K562 (cell line): ENCODE results near the gene BAMBI. TPM values are rescaled to one million over a fixed set of nuclear protein-coding genes. Genes with fewer than 3 reads are reported as not detected.

Source experiments
- ATAC-seq: fragments of 200-7000 bp; cut with Tn5 transposase; 3 replicates; pipeline ENCODE4 v1.9.1; 2020; ENCODE audit warnings: moderate library complexity
- BruUV-seq: library from RNA; stranded (reverse); fragments of 400-500 nt; replicated peaks from 2 replicates; lab custom pipeline; 2021; lab: Mats Ljungman, UMichigan
- CTCF ChIA-PET: fragments of 300-600 bp; formaldehyde crosslinking; extraction: SDS; loops from one replicate; lab custom pipeline; 2021; ENCODE audit warnings: low intra/inter-chr PET ratio; lab: Yijun Ruan, JAX
- POLR2A ChIA-PET: fragments of 300-600, 350-650 bp; sonication (Branson Sonifier 250); formaldehyde crosslinking; extraction: SDS; loops from one replicate; lab custom pipeline; 2021; ENCODE audit warnings: antibody characterized with exemption, inconsistent platforms; lab: Yijun Ruan, JAX
- DNase-seq, 4 experiments: peaks; one replicate each; pipeline versions ENCODE4 v3.0.0 to v3.0.0-alpha.2; 2011 to 2018; ENCODE audit warnings: low spot score in 3 of 4, mixed read lengths in 3 of 4; ENCODE audit errors: extremely low read depth in 1 of 4
- FAIRE-seq: peaks from 2 replicates; lab custom pipeline; 2011; peaks lifted over from hg19 to GRCh38; lab: Jason Lieb, UNC
- H2AFZ ChIP-seq: 2 replicates; pipeline ENCODE4 v1.6.0; 2011; ENCODE audit warnings: low read depth, low read length, control low read depth, inconsistent platforms
- H3K27ac ChIP-seq: fragments of 200-600 bp; 3 replicates; pipeline ENCODE4 v1.8.0; 2011; ENCODE audit warnings: low read depth, mild to moderate bottlenecking, control low read depth, inconsistent platforms, low read length, moderate library complexity, mixed read lengths; ENCODE audit errors: extremely low read depth
- H3K27me3 ChIP-seq, 2 experiments: fragments of 300-600 bp in 1 of 2; 2 replicates in 1 of 2; 3 replicates in 1 of 2; pipeline versions ENCODE4 v1.6.0 to v1.8.0; 2011; ENCODE audit warnings: inconsistent platforms in 2 of 2, low read length in 2 of 2, mild to moderate bottlenecking in 1 of 2, mixed read lengths in 1 of 2, moderate library complexity in 1 of 2; ENCODE audit not compliant: control insufficient read depth in 2 of 2, insufficient read depth in 2 of 2
- H3K36me3 ChIP-seq: fragments of 300-600 bp; 3 replicates; pipeline ENCODE4 v1.8.0; 2011; ENCODE audit warnings: mild to moderate bottlenecking, low read length, inconsistent platforms; ENCODE audit not compliant: control insufficient read depth, insufficient read depth
- H3K4me1 ChIP-seq, 2 experiments: fragments of 200-600 bp in 1 of 2; replicated peaks in 1 of 2; 2 replicates in 1 of 2; 3 replicates in 1 of 2; pipeline versions ENCODE4 v1.5.1 to v1.8.0; 2011; ENCODE audit warnings: inconsistent platforms in 2 of 2, low read length in 2 of 2, mild to moderate bottlenecking in 1 of 2, mixed read lengths in 1 of 2, moderate library complexity in 1 of 2; ENCODE audit not compliant: control insufficient read depth in 2 of 2, insufficient read depth in 2 of 2
- H3K4me2 ChIP-seq: 2 replicates; pipeline ENCODE4 v1.6.1; 2011; ENCODE audit warnings: low read length, control low read depth, inconsistent platforms, mixed read lengths; ENCODE audit not compliant: insufficient read depth
- H3K4me3 ChIP-seq: fragments of 200-600 bp; sonication (generic), shearing (Covaris generic); 2 replicates; pipeline ENCODE4 v1.5.1; 2016; ENCODE audit warnings: control low read depth, inconsistent platforms
- H3K79me2 ChIP-seq: fragments of 200-600 bp; 3 replicates; pipeline ENCODE4 v1.8.0; 2011; ENCODE audit warnings: low read length, inconsistent platforms; ENCODE audit not compliant: control insufficient read depth, insufficient read depth
- H3K9ac ChIP-seq, 2 experiments: 2 replicates each; pipeline versions ENCODE4 v1.6.0 to v1.6.1; 2011; ENCODE audit warnings: low read depth in 2 of 2, low read length in 2 of 2, control low read depth in 1 of 2, inconsistent platforms in 1 of 2, mild to moderate bottlenecking in 1 of 2, mixed read lengths in 1 of 2; ENCODE audit not compliant: insufficient read depth in 1 of 2
- H3K9me1 ChIP-seq: one replicate; pipeline ENCODE4 v1.6.0; 2011; ENCODE audit warnings: inconsistent platforms, mild to moderate bottlenecking, low read length, moderate library complexity; ENCODE audit not compliant: control insufficient read depth, insufficient read depth
- H3K9me3 ChIP-seq: replicated peaks from 2 replicates; pipeline ENCODE4 v1.5.1; 2011; ENCODE audit warnings: low read depth, low read length, inconsistent platforms; ENCODE audit not compliant: control insufficient read depth, insufficient read depth
- H4K20me1 ChIP-seq: replicated peaks from 2 replicates; pipeline ENCODE4 v1.6.1; 2011; ENCODE audit warnings: low read length, inconsistent platforms, mixed read lengths; ENCODE audit not compliant: control insufficient read depth, insufficient read depth
- BCOR ChIP-seq: fragments of 450-650 bp; IDR thresholded peaks from 2 replicates; pipeline ENCODE4 v1.6.1; 2016
- HDAC1 ChIP-seq, 2 experiments: fragments of 450-650 bp; IDR thresholded peaks; 2 replicates each; pipeline ENCODE4 v1.6.1; 2016 to 2017; ENCODE audit warnings: inconsistent platforms in 1 of 2, mild to moderate bottlenecking in 1 of 2, moderate library complexity in 1 of 2
- LEF1 ChIP-seq: fragments of 450-650 bp; IDR thresholded peaks from 2 replicates; pipeline ENCODE4 v1.6.1; 2016; ENCODE audit warnings: mild to moderate bottlenecking
- NCOA4 ChIP-seq: fragments of 450-650 bp; IDR thresholded peaks from 2 replicates; pipeline ENCODE4 v1.6.1; 2018; ENCODE audit warnings: mild to moderate bottlenecking; ENCODE audit not compliant: partially characterized antibody
- NONO ChIP-seq, 2 experiments: fragments of 200-400 bp in 1 of 2; fragments of 450-650 bp in 1 of 2; formaldehyde crosslinking in 1 of 2; IDR thresholded peaks; 2 replicates each; pipeline ENCODE4 v1.6.1; 2017; ENCODE audit warnings: low read depth in 2 of 2, mild to moderate bottlenecking in 2 of 2, moderate library complexity in 2 of 2, low read length in 1 of 2
- ZBED1 ChIP-seq: IDR thresholded peaks from 2 replicates; pipeline ENCODE4 v1.6.1; 2014
- ZNF263 ChIP-seq: sonication (generic); formaldehyde crosslinking; IDR thresholded peaks from 2 replicates; pipeline ENCODE4 v1.8.0; 2022; ENCODE audit warnings: mild to moderate bottlenecking, missing genetic modification reagents, borderline replicate concordance
- WGBS: fragments of 100-300 bp; shearing (Covaris generic); methylation state at CpG from one replicate; pipeline ENCODE4 v1.1.6; 2016; ENCODE audit warnings: low coverage, mixed read lengths; ENCODE audit not compliant: insufficient coverage; ENCODE audit errors: missing lambda C conversion rate; 5-methylcytosine and 5-hydroxymethylcytosine counted together
- in situ Hi-C: fragments of 300-500 bp; cut with MboI; formaldehyde crosslinking; loops from 4 replicates; pipeline ENCODE4 v1.15.0; 2018; ENCODE audit warnings: inconsistent platforms, mixed read lengths
- intact Hi-C: fragments of 100-400 bp; cut with micrococcal nuclease; formaldehyde crosslinking; loops from 2 replicates; pipeline ENCODE4 v1.14.2; 2022
- polyA plus RNA-seq, 8 experiments: library from polyadenylated mRNA; depleted of rRNA in 4 of 8; stranded (reverse) in 5 of 8; unstranded in 3 of 8; fragments of >200 nt; fragmentation: Nextera tagmentation in 2 of 8; fragmentation: Illumina TruSeq in 1 of 8; extraction: Ambion mirVana in 2 of 8; extraction: Trizol in 1 of 8; gene quantifications; 2 replicates each; pipeline versions ENCODE4 v1.2.1 to v1.2.3, GENCODE V29; 2011 to 2014; ENCODE audit warnings: inconsistent platforms in 1 of 8, missing spikeins in 1 of 8
- total RNA-seq, 7 experiments: library from RNA; depleted of rRNA in 6 of 7; stranded (reverse); fragments of >200 nt in 6 of 7; fragmentation: Illumina TruSeq in 2 of 7; extraction: Trizol in 2 of 7; gene quantifications; 2 replicates each; pipeline versions ENCODE4 v1.2.1 to v1.2.3, GENCODE V29; 2011 to 2021; ENCODE audit warnings: low replicate concordance in 1 of 7
- TF ChIP-seq, protein P1 (sequence below): sonication (generic); formaldehyde crosslinking; IDR thresholded peaks from 2 replicates; pipeline ENCODE4 v1.8.1; 2023; ENCODE audit warnings: mild to moderate bottlenecking, missing genetic modification reagents
- TF ChIP-seq, protein P2 (sequence below): fragments of 250-450 bp; sonication (Bioruptor Pico); IDR thresholded peaks from 2 replicates; pipeline ENCODE4 v1.9.0; 2021; ENCODE audit warnings: mild to moderate bottlenecking, inconsistent platforms

Gene BAMBI
- total and polyA plus RNA-seq, 9 of the 15 experiments (the other 6 are each of a cell fraction or from before 2014, with no cell fraction given): 2.0 to 21.8 (median 13.5) TPM

DNA sequence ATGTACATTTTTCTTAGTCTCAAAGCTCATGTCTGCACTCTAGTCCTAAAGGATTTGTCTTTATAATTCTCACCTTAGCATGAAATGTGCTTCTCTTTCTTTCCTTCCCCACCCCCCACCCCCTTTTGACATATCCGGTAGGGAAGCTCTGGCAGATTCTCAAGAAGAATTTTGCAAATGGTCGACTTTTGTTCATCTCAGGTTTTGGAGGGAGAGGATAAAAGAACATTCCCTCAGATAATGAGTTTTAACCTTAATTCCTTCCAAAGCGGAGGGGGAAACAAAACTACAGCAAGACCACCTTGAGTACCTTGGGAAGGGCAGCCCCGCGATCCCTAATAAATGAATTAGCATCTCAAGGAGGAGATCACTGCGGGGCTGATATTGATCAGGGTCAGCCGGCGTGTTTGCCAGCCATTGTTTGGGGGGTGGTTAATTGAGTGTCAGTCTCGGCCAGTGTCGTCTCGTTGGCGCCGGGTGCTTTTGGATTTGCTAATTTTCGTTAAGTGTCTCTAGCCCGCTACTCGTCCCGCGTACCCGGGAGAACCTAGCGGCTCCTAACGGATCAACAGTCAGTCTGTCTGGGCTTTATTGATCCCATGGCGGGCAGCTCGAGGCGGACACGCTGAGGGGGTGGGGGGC lies 874 bp upstream of the BAMBI start (continued):
- TF ChIP-seq, protein P1, sequence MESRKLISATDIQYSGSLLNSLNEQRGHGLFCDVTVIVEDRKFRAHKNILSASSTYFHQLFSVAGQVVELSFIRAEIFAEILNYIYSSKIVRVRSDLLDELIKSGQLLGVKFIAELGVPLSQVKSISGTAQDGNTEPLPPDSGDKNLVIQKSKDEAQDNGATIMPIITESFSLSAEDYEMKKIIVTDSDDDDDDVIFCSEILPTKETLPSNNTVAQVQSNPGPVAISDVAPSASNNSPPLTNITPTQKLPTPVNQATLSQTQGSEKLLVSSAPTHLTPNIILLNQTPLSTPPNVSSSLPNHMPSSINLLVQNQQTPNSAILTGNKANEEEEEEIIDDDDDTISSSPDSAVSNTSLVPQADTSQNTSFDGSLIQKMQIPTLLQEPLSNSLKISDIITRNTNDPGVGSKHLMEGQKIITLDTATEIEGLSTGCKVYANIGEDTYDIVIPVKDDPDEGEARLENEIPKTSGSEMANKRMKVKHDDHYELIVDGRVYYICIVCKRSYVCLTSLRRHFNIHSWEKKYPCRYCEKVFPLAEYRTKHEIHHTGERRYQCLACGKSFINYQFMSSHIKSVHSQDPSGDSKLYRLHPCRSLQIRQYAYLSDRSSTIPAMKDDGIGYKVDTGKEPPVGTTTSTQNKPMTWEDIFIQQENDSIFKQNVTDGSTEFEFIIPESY (CRISPR knock-in tag): peak; percentile 97
- no peak for TF ChIP-seq LEF1
- no peak for TF ChIP-seq NCOA4

GRCh38 chr10:28677888-28678686 lies 766 bp downstream of the BAMBI start:
- in situ Hi-C loops (loop anchor here (10.0 kb wide), 1 partner anchor 197 kb away; no protein-coding TSS in a partner anchor), intact Hi-C loops (loop anchor here (2.0 to 5.0 kb wide), 5 partner anchors 57 to 453 kb away; no protein-coding TSS in a partner anchor)
- Histone ChIP-seq H3K9ac (peak overlapping the region; percentile 72 to 95), H3K27me3 (no peaks in the 10 kb centered on the region), H3K4me3 (peak overlapping the region; percentile 78), H4K20me1 (peaks cover 38% of the 10 kb centered on the region), H3K9me1 (no peaks in the 10 kb centered on the region), H3K4me1 (peaks cover 24 to 38% of the 10 kb centered on the region in 2 experiments), H3K27ac (peak overlapping the region; percentile 64), H3K79me2 (peaks cover 58% of the 10 kb centered on the region), H3K4me2 (peak overlapping the region; percentile 95), H3K9me3 (no peaks in the 10 kb centered on the region), H2AFZ (peak overlapping the region; percentile 75), H3K36me3 (peaks cover 24% of the 10 kb centered on the region)
- under 1% methylated on average over 40 of the region's 54 CpGs for WGBS
- no TSS peak for BruUV-seq
- ATAC-seq (peak; percentile 8), DNase-seq (peak in 3 of 4 experiments; percentile 27 to 51 (median 29)), FAIRE-seq (peak; percentile 44)
- POLR2A ChIA-PET: interaction anchor here (0.6 to 0.9 kb wide), 7 partner anchors 11 to 835 kb away, joined by 3 read pairs; no protein-coding TSS in a partner anchor
- CTCF ChIA-PET: interaction anchor here (0.6 to 1.1 kb wide), 4 partner anchors 56 to 314 kb away, joined by 3 to 8 read pairs (median 5); no protein-coding TSS in a partner anchor
- TF ChIP-seq, protein P2, sequence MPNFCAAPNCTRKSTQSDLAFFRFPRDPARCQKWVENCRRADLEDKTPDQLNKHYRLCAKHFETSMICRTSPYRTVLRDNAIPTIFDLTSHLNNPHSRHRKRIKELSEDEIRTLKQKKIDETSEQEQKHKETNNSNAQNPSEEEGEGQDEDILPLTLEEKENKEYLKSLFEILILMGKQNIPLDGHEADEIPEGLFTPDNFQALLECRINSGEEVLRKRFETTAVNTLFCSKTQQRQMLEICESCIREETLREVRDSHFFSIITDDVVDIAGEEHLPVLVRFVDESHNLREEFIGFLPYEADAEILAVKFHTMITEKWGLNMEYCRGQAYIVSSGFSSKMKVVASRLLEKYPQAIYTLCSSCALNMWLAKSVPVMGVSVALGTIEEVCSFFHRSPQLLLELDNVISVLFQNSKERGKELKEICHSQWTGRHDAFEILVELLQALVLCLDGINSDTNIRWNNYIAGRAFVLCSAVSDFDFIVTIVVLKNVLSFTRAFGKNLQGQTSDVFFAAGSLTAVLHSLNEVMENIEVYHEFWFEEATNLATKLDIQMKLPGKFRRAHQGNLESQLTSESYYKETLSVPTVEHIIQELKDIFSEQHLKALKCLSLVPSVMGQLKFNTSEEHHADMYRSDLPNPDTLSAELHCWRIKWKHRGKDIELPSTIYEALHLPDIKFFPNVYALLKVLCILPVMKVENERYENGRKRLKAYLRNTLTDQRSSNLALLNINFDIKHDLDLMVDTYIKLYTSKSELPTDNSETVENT (CRISPR knock-in tag): no peak
- TF ChIP-seq NONO (IDR thresholded peaks at IDR 0.05; ENCODE audit: low read depth in 2 of 2, low read length in 1 of 2): no peak
- TF ChIP-seq BCOR: peak; percentile 69
- 0 out of 2 replicates have a peak, but pooled peaks have one; percentile 23 for TF ChIP-seq ZNF263 (CRISPR knock-in tag)
- TF ChIP-seq HDAC1 (IDR thresholded peaks at IDR 0.05): peak in 1 of 2 experiments; percentile 56; a peak in 2 of 4 replicates
- peak; percentile 76; the same call in 1 of the 2 replicates for TF ChIP-seq ZBED1
